HEK293 (cell line): ENCODE results near the gene NOX3.

Experiments
- CTCF ChIA-PET: fragments of 350-600 bp; formaldehyde crosslinking; extraction: SDS; loops from one replicate; lab custom pipeline; 2021; ENCODE audit warnings: antibody characterized with exemption; lab: Yijun Ruan, JAX
- POLR2A ChIA-PET: fragments of 300-600 bp; formaldehyde crosslinking; extraction: SDS; loops from one replicate; lab custom pipeline; 2020; ENCODE audit warnings: antibody characterized with exemption, inconsistent platforms; lab: Yijun Ruan, JAX
- H3K27ac ChIP-seq: fragments of 200-500 bp; sonication (Bioruptor generic); 2 replicates; pipeline ENCODE4 v1.5.1; 2014; ENCODE audit warnings: low read depth, low read length, control low read depth, inconsistent platforms; ENCODE audit errors: extremely low read depth
- H3K36me3 ChIP-seq, 2 experiments: fragments of 200-500 bp in 1 of 2; sonication (Bioruptor generic) in 1 of 2; 1 replicate in 1 of 2; 2 replicates in 1 of 2; pipeline ENCODE4 v1.5.1; 2014 to 2017; ENCODE audit warnings: inconsistent platforms in 2 of 2, low read length in 2 of 2; ENCODE audit not compliant: control insufficient read depth in 2 of 2, insufficient read depth in 1 of 2
- H3K4me1 ChIP-seq: fragments of 200-500 bp; sonication (Bioruptor generic); 2 replicates; pipeline ENCODE4 v1.5.1; 2014; ENCODE audit warnings: mild to moderate bottlenecking, low read length, inconsistent platforms; ENCODE audit not compliant: control insufficient read depth, insufficient read depth
- H3K4me3 ChIP-seq: 2 replicates; pipeline ENCODE4 v1.5.1; 2011; ENCODE audit warnings: low read depth, mild to moderate bottlenecking, control low read depth, low read length, moderate library complexity
- H3K9me3 ChIP-seq: fragments of 200-500 bp; sonication (Bioruptor generic); 2 replicates; pipeline ENCODE4 v1.5.1; 2014; ENCODE audit warnings: low read depth, low read length, inconsistent platforms; ENCODE audit not compliant: control insufficient read depth, insufficient read depth
- BCL11A ChIP-seq: fragments of 450-650 bp; formaldehyde crosslinking; IDR thresholded peaks from 2 replicates; pipeline ENCODE4 v1.5.1; 2016; ENCODE audit warnings: low read depth, missing biosample characterization, missing genetic modification characterization
- HOXD13 ChIP-seq: sonication (generic); formaldehyde crosslinking; IDR thresholded peaks from 2 replicates; pipeline ENCODE4 v1.8.0; 2022; ENCODE audit warnings: missing genetic modification reagents, borderline replicate concordance
- MEIS1 ChIP-seq: sonication (generic); formaldehyde crosslinking; IDR thresholded peaks from 2 replicates; pipeline ENCODE4 v1.8.1; 2022; ENCODE audit warnings: missing genetic modification reagents, mild to moderate bottlenecking, borderline replicate concordance
- SALL2 ChIP-seq: fragments of 450-650 bp; formaldehyde crosslinking; IDR thresholded peaks from 2 replicates; pipeline ENCODE4 v1.5.0; 2017; ENCODE audit warnings: missing biosample characterization, mild to moderate bottlenecking, missing genetic modification characterization, borderline replicate concordance
- SETDB1 ChIP-seq: IDR thresholded peaks from one replicate; pipeline ENCODE4 v1.6.1; 2017; ENCODE audit warnings: mild to moderate bottlenecking, low read length, moderate library complexity, mixed read lengths; ENCODE audit not compliant: insufficient read length
- WT1 ChIP-seq: fragments of 450-650 bp; formaldehyde crosslinking; IDR thresholded peaks from 2 replicates; pipeline ENCODE4 v1.5.1; 2016; ENCODE audit warnings: missing biosample characterization, missing genetic modification characterization
- ZBTB21 ChIP-seq: fragments of 450-650 bp; formaldehyde crosslinking; IDR thresholded peaks from 2 replicates; pipeline ENCODE4 v1.5.1; 2017; ENCODE audit warnings: missing biosample characterization, missing genetic modification characterization
- ZFP3 ChIP-seq: fragments of 450-650 bp; formaldehyde crosslinking; IDR thresholded peaks from 2 replicates; pipeline ENCODE4 v1.5.1; 2016; ENCODE audit warnings: low read depth, missing biosample characterization, missing genetic modification characterization
- ZIC2 ChIP-seq: fragments of 450-650 bp; formaldehyde crosslinking; IDR thresholded peaks from 2 replicates; pipeline ENCODE4 v1.5.1; 2016; ENCODE audit warnings: missing biosample characterization, missing genetic modification characterization
- ZNF132 ChIP-seq: fragments of 450-650 bp; formaldehyde crosslinking; IDR thresholded peaks from 2 replicates; pipeline ENCODE4 v1.5.1; 2017; ENCODE audit warnings: missing biosample characterization, missing genetic modification characterization, borderline replicate concordance
- ZNF133 ChIP-seq: fragments of 450-650 bp; formaldehyde crosslinking; IDR thresholded peaks from 2 replicates; pipeline ENCODE4 v1.5.1; 2016; ENCODE audit warnings: missing biosample characterization, missing genetic modification characterization
- ZNF221 ChIP-seq: fragments of 450-650 bp; formaldehyde crosslinking; IDR thresholded peaks from 2 replicates; pipeline ENCODE4 v1.5.1; 2017; ENCODE audit warnings: missing biosample characterization, missing genetic modification characterization, borderline replicate concordance
- ZNF223 ChIP-seq: fragments of 450-650 bp; formaldehyde crosslinking; IDR thresholded peaks from 2 replicates; pipeline ENCODE4 v1.5.1; 2016; ENCODE audit warnings: missing biosample characterization, missing genetic modification characterization
- ZNF354C ChIP-seq: fragments of 450-650 bp; formaldehyde crosslinking; IDR thresholded peaks from 2 replicates; pipeline ENCODE4 v1.5.1; 2016; ENCODE audit warnings: missing biosample characterization, missing genetic modification characterization, low read depth, borderline replicate concordance
- ZNF366 ChIP-seq: fragments of 450-650 bp; formaldehyde crosslinking; conservative IDR thresholded peaks from 2 replicates; pipeline ENCODE4 v1.5.1; 2016; ENCODE audit warnings: missing biosample characterization, missing genetic modification characterization
- ZNF521 ChIP-seq: fragments of 450-650 bp; formaldehyde crosslinking; IDR thresholded peaks from 2 replicates; pipeline ENCODE4 v1.5.1; 2017; ENCODE audit warnings: missing biosample characterization, mild to moderate bottlenecking, missing genetic modification characterization
- ZNF558 ChIP-seq: fragments of 450-650 bp; formaldehyde crosslinking; IDR thresholded peaks from 2 replicates; pipeline ENCODE4 v1.5.1; 2016; ENCODE audit warnings: missing biosample characterization, missing genetic modification characterization
- ZNF623 ChIP-seq: fragments of 450-650 bp; formaldehyde crosslinking; IDR thresholded peaks from 2 replicates; pipeline ENCODE4 v1.5.1; 2016; ENCODE audit warnings: missing biosample characterization, missing genetic modification characterization
- ZNF768 ChIP-seq: fragments of 450-650 bp; formaldehyde crosslinking; IDR thresholded peaks from 2 replicates; pipeline ENCODE4 v1.5.1; 2018; ENCODE audit warnings: missing biosample characterization, mild to moderate bottlenecking, missing genetic modification characterization
- ZSCAN30 ChIP-seq: fragments of 450-650 bp; IDR thresholded peaks from 2 replicates; pipeline ENCODE4 v1.5.1; 2018; ENCODE audit warnings: missing biosample characterization, mild to moderate bottlenecking, missing genetic modification characterization, moderate library complexity
- TF ChIP-seq, protein P1 (sequence below): fragments of 450-650 bp; formaldehyde crosslinking; IDR thresholded peaks from 2 replicates; pipeline ENCODE4 v1.5.1; 2016; ENCODE audit warnings: missing biosample characterization, missing genetic modification characterization
- TF ChIP-seq, protein P2 (sequence below): fragments of 450-650 bp; formaldehyde crosslinking; IDR thresholded peaks from 2 replicates; pipeline ENCODE4 v1.5.1; 2017; ENCODE audit warnings: missing biosample characterization, missing genetic modification characterization

Gene NOX3

DNA sequence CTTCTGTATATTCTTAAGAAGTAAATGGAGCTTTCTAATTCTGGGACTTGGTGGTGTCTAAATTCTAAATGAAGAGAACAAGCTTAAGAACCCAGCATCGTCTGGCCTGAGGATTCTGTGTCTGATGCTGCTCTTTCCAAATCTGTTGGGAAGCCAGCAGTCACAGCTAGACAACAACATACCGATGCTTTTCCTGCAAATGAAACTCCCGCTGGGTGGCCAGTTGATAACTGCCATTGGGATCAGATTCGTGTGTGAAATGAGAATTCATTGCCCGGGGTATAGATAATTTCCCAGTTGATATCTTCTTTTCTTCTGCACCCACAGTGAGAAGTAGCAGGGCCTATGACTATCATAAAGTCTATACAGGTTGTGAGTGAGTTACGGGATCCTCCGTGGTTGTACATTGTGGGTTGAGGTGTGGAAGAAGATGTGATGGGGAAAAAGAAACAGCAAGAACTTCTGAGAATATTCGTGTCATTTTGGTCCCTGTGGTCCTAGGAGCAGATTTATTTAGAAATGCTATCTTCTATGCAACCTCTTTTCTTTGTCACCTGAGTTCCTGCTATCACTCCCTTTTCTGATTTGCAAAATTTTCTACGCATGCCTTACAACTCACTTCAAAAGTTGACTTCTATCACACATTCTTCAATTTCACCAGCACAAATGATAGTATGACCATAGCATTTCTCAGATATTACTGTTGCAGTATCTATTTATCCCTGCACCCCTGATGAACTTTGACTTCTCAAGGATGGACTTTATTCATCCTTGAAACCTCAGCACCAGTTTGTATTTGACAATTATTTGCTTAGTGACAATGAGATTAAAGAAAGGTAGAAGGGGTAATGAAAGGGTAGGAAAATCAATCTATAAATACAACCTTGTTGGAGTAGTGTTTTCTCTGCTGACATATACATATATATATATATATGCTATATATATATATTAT lies 10.4 kb downstream of the NOX3 start:
- H3K4me3 ChIP-seq: no peak overlapping the region
- POLR2A ChIA-PET: no interaction called here

DNA sequence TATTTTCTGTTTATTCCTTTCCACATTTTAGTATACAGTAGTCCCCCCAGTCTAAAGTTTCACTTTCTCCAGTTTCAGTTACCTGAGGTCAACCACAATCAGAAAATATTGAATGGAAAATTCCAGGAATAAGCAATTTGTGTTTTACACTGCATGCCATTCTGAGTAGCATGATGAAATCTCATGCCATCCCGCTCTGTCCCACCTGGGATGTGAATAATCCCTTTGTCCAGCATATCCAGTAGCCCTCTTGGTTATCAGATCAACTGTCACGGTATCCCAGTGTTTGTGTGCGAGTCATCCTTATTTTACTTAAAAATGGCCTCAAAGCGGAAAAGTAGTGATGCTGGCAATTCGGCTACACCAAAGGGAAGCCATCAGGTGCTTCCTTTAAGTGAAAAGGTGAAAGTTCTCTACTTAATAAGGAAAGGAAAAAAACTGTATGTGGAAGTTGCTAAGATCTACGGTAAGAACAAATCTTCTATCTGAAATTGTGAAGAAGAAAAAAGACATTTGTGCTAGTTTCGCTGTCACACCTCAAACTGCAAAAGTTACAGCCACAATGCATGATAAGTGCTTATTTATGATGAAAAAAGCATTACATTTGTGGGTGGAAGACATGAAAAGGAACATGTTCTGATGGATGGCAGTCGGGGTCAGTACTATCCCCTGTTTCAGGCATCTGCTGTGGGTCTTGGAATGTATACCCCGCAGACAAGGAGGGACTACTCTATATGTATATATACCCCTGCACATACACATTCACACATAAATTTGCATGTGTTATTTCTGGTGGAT lies 11.3 kb downstream of the NOX3 start:
- ChIA-PET POLR2A (no interaction called here), CTCF (no interaction called here)
- Histone ChIP-seq H3K36me3 (no peaks in the 10 kb centered on the region), H3K4me1 (peaks cover 3% of the 10 kb centered on the region), H3K9me3 (no peaks in the 10 kb centered on the region), H3K27ac (no peak overlapping the region), H3K4me3 (no peak overlapping the region)
- TF ChIP-seq MEIS1 (CRISPR knock-in tag) (no peak), ZNF366 (tag by site-specific recombination) (no peak), HOXD13 (peak; percentile 68; the same call in 1 of the 2 replicates)
- TF ChIP-seq, protein P1, sequence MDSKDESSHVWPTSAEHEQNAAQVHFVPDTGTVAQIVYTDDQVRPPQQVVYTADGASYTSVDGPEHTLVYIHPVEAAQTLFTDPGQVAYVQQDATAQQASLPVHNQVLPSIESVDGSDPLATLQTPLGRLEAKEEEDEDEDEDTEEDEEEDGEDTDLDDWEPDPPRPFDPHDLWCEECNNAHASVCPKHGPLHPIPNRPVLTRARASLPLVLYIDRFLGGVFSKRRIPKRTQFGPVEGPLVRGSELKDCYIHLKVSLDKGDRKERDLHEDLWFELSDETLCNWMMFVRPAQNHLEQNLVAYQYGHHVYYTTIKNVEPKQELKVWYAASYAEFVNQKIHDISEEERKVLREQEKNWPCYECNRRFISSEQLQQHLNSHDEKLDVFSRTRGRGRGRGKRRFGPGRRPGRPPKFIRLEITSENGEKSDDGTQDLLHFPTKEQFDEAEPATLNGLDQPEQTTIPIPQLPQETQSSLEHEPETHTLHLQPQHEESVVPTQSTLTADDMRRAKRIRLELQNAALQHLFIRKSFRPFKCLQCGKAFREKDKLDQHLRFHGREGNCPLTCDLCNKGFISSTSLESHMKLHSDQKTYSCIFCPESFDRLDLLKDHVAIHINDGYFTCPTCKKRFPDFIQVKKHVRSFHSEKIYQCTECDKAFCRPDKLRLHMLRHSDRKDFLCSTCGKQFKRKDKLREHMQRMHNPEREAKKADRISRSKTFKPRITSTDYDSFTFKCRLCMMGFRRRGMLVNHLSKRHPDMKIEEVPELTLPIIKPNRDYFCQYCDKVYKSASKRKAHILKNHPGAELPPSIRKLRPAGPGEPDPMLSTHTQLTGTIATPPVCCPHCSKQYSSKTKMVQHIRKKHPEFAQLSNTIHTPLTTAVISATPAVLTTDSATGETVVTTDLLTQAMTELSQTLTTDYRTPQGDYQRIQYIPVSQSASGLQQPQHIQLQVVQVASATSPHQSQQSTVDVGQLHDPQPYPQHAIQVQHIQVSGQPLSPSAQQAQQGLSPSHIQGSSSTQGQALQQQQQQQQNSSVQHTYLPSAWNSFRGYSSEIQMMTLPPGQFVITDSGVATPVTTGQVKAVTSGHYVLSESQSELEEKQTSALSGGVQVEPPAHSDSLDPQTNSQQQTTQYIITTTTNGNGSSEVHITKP (tag by site-specific recombination): 0 out of 2 replicates have a peak, but pooled peaks have one; percentile 42

More for the DNA sequence above, 10.4 kb downstream of the NOX3 start:
- Histone ChIP-seq H3K4me1 (peaks cover 5% of the 10 kb centered on the region), H3K9me3 (no peaks in the 10 kb centered on the region)
- TF ChIP-seq ZIC2 (tag by site-specific recombination) (no peak), ZBTB21 (tag by site-specific recombination) (no peak), WT1 (no peak), ZNF521 (no peak), ZNF558 (tag by site-specific recombination) (no peak), ZSCAN30 (tag by site-specific recombination) (no peak)
- TF ChIP-seq, protein P2, sequence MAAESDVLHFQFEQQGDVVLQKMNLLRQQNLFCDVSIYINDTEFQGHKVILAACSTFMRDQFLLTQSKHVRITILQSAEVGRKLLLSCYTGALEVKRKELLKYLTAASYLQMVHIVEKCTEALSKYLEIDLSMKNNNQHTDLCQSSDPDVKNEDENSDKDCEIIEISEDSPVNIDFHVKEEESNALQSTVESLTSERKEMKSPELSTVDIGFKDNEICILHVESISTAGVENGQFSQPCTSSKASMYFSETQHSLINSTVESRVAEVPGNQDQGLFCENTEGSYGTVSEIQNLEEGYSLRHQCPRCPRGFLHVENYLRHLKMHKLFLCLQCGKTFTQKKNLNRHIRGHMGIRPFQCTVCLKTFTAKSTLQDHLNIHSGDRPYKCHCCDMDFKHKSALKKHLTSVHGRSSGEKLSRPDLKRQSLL: no peak
- TF ChIP-seq, all 188 proteins: peak for 0
- CTCF ChIA-PET: no interaction called here
- Histone ChIP-seq H3K36me3 (no peaks in the 10 kb centered on the region), H3K27ac (no peak overlapping the region)

DNA sequence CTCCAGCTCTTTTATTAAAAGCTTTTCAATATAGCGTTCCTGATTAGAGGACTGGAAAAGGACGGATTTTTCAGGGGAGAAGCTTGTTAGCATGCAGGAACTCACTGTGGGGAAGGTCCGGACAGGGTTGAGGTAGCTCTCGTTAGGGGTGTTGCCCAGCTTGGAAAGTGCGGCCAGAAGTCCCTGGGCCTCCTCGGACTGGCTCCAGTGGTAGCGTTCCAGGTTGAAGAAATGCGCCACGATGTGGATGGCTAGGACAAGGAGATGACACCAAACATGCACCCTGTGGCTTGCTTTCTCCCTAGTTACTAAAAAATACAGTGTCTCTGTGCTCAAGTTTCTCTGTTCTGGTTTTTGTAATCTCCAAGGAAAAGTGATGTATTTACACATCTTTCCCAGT lies 12.5 kb downstream of the NOX3 start:
- ChIA-PET POLR2A (no interaction called here), CTCF (interaction anchor here (0.7 kb wide), 1 partner anchor 114 kb away, joined by 3 read pairs; no protein-coding TSS in a partner anchor)
- H3K27ac ChIP-seq: no peak overlapping the region

More for the DNA sequence above, 12.5 kb downstream of the NOX3 start:
- no peaks in the 10 kb centered on the region for H3K36me3 ChIP-seq
- TF ChIP-seq ZNF132 (tag by site-specific recombination) (no peak), ZNF221 (tag by site-specific recombination) (no peak), ZNF768 (tag by site-specific recombination) (no peak), ZFP3 (no peak), SETDB1 (no peak), BCL11A (tag by site-specific recombination) (no peak), ZNF354C (tag by site-specific recombination) (no peak), ZNF133 (tag by site-specific recombination) (no peak), ZNF223 (tag by site-specific recombination) (no peak), ZNF623 (tag by site-specific recombination) (no peak), SALL2 (tag by site-specific recombination) (no peak)
- H3K4me3 ChIP-seq: no peak overlapping the region
- H3K9me3 ChIP-seq: no peaks in the 10 kb centered on the region
- no peaks in the 10 kb centered on the region for H3K4me1 ChIP-seq
